Breast epithelium (tissue), 3 donors: ENCODE results near the gene KRTAP10-5.

ENCODE experiments used
- CTCF ChIP-seq, 3 donors: fragments of 450-650 bp; IDR thresholded peaks; one replicate each; pipeline ENCODE4 v1.5.1; 2016 to 2017; ENCODE audit warnings: antibody characterized with exemption in 3 of 3, mild to moderate bottlenecking in 3 of 3, moderate library complexity in 3 of 3
- POLR2A ChIP-seq: fragments of 450-650 bp; IDR thresholded peaks from one replicate; pipeline ENCODE4 v1.6.1; 2016; ENCODE audit warnings: antibody characterized with exemption, mild to moderate bottlenecking, moderate library complexity

GRCh38 chr21:44576025-44576420 lies 4.4 kb downstream of the KRTAP10-5 start:
- TF ChIP-seq POLR2A (no peak), CTCF (IDR thresholded peaks at IDR 0.05) (no peak)
